A673 (cell line): ENCODE data around the gene EXOC6B.

Source experiments
- CTCF ChIP-seq: fragments of 300-800, 200-600 bp; sonication (generic); conservative IDR thresholded peaks from 2 replicates; pipeline ENCODE4 v1.5.1; 2017; ENCODE audit warnings: low read depth, mild to moderate bottlenecking, antibody characterized with exemption, low read length, moderate library complexity, mixed read lengths
- EZH2 ChIP-seq: fragments of 200-600 bp; sonication (generic); IDR thresholded peaks from 2 replicates; pipeline ENCODE4 v1.6.1; 2017; ENCODE audit warnings: borderline replicate concordance, low read depth, mild to moderate bottlenecking, mixed read lengths, antibody characterized with exemption, low read length; ENCODE audit not compliant: poor library complexity, severe bottlenecking

GRCh38 chr2:72539071-72539552 lies 286.7 kb downstream of the EXOC6B start:
- TF ChIP-seq CTCF (no peak), EZH2 (no peak)
